HG03139 (cell line): ENCODE measurements around the gene KLF1.
"Not testable (repeated sequence)": the region's sequence is repeated elsewhere in the genome, so short reads cannot be mapped to it uniquely, and the experiment has no call there.

Experiments used
- ATAC-seq: cut with Tn5 transposase; IDR thresholded peaks from one replicate; pipeline ENCODE4 v1.9.1; 2021; ENCODE audit not compliant: unreplicated experiment

The KLF1 gene

DNA sequence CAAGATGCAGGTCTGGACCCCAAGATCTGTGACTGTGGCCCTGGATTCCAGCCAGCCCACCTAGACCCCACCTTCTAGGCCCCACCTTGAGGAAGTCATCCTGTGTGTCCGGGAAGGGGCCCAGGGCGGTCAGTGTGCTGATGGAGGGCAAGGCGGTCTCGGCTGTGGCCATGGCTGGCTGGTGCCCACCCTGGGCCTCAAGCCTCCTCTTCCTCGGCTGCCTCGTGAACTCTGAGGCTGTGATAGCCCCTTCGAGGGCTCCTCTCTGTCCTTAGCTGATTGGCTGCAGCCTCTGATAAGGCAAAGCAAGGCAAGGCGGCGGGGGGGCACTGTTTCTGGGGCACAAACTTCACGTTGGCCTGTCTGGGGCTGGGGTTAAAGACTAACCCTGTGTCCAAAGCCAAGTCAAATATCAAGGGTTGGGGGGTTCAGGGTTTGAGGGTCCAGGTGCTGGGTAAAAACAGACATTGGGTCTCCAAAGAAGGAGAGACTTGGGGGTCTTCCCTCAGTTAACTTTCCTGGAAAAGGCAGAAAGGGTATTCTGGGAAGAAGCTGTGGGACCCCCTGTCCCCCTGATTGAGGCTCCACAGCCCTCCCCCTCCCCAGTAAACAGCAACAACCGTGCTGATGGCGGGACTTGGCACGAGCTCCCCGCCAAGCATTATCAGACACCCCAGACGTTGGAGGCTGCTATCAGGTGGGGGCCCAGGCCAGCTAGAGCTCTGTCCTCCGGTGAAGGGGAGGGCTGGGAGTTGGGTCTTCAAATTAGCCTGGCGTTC, at the start of gene KLF1:
KLF1 (minus strand) TSS at position 233 of the 779 bp plus-strand sequence; CDS start at position 172, 61 bp downstream.
- ATAC-seq = no peak

DNA sequence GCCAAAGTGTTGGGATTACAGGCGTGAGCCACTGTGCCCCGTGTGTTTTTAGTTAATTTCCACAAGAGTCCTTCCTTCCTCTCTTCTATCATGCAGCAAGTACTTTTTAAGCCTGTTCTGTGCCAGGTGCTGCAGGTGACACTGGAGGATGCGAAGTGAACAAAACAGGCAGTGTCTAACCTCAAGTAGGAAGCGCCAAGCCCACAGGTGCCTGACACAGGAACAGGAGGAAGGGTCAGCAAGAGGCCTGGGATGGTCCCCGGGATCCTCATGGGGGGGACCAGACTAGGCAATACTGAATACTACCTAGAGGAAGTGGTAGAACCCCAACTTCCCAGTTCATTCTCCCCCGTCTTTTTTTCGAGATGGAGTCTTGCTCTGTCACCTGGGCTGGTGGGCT, 49.6 kb upstream of the KLF1 start:
- ATAC-seq = no peak

DNA sequence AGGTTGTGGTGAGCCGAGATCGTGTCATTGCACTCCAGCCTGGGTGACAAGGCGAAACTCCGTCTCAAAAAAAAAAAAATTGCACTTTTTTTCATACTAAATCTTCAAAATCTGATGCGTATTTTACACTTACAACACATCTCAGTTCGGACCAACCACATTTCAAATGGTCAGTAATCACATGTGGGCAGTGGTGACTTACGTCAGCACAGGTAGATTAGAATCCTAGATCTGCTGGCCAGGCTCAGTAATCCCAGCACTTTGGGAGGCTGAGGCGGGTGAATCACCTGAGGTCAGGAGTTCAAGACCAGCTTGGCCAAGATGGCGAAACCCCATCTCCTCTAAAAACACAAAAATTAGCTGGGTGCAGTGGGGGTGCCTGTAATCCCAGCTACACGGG, 48.1 kb upstream of the KLF1 start:
- no peak for ATAC-seq

DNA sequence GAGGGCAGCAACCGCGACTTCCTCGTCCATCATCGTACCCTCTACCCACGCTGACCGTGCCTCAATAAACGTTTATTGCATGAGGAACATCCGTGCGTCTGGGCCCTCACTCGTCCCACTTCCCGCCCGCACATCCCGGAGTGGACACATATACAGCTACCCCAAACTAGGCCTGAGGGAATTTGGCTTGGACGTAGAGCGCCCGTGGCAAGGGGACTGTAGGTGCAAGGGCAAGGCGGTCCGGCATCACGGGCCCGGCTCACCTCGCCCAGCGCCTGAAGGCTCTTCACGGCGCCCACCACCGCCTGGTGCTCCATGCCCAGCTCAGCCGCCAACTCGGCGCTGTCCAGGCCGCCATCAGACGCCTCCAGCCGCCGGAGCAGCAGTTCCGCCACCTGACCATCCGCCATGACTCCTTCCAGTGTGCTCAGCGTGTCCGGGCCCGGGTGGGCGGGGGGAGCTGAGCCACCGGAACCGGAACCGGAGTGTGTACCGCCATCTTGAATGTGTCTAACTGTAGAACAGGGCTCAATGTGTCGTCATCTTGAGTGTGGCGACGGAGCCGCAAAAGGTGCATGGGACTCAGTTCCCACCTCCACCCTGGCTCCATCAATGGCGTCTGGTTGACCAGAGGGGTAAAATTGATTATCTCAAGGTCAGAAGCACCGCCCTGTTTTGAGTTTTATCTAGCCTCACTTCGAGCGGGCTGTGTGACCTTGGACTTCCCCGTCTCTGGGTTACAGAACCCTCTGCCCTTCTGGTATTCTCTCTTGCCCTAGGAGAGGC, 46.5 kb upstream of the KLF1 start, which contains the start of gene FARSA:
FARSA (minus strand) TSS at position 425 of the 786 bp plus-strand sequence; CDS start at position 410, 15 bp downstream.
- no peak for ATAC-seq

DNA sequence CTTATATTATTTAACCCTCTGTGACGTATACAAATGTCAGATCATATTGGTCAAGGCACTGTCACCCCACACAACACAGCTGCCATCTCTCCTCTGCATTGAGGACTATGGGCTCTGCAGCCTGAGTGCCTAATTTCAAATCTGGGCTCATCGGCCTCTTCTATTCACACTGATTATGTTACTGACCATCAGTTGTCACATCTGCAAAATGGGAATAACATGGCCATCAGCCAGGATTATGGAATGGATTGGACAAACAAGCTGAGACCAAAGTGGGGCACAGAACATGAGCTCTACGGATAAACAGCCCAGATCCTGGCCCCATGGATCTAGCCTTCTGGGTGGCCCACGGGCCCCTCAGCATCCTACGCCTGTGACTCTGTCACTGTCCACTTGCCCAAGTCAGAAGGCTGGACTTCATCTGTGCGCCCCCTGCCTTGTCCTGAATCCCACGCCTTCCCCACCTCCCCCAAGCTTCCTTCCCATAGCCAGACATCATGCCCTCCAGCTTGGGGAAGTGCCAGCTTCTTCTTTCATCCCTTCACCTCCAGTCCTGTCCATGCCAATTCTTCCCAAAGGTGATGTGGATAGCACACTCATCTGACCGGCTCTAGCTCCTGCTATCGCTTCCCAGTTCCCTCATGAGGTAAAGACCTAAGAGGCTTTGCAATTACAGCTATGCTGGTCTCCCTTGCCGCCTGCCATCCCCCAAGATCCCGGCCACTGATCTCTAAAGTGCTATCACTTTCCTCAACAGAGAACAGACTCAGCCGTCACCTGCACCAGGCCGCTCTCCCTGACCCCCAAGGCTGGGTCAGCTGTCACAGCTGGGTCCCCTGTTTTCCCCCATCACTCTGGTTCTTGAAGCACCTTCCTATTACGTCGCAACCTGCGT, 45.6 kb upstream of the KLF1 start:
- no peak for ATAC-seq

DNA sequence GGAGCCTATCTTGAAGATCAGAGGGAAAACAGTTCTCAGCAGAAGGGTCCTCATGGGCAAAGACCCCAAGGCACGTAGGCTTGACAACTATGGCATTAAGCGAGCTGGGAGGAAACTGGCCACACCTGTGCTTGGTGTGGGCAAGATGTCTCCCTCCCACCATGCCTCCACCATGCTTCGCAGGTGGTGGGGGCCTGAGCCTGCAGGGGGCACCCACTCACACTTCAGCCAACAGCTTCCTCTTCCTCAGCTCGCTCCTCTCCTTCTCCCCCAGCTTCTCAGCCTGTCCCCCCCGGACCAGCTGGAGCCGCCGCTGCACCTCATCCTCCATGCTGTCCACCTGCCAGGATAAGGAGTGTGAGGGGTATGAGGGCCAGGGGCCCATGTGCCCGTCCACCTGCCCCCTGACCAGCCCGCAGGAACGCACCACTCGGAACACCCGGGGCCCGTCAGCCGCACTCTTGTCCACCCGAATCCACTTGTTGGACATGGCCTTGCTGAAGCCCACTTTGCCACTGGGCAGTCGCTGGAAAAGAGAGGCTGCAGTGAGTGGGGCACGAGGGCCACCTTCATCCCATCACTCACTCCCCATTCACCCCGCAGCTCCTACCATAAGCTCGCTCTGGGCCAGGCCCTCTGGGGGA, 43.1 kb upstream of the KLF1 start:
- no peak for ATAC-seq

DNA sequence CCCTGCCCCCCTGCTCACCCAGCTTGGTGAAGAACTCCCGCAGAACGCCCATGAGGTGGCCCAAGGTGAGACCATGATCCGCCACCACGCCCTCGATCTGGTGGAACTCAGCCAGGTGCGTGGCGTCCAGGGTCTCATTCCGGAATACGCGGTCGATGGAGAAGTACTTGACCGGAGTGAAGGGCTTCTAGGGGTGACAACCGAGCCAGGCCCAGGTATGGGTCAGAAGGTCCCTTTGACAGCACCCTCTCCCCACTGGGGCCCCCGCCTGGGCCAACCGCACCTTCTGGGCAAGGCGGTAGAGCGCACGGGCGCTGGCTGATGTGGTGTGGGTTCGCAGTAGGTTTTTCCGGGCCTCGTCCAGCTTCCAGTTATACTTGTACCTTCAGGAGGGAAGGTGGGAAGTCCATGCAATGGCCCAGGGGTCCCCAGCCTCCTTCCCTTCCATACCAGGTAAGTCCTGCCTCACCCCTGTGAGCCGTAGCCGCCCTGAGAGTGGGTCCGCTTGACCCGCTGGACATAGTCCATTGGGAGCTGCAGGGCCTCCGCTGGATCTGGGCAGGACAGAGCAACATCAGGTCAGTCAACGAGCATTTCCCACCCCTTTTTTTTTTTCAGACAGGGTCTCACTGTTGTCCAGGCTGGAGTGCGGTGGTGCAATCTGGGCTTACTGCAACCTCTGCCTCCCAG, 37.8 kb upstream of the KLF1 start:
- no peak for ATAC-seq

DNA sequence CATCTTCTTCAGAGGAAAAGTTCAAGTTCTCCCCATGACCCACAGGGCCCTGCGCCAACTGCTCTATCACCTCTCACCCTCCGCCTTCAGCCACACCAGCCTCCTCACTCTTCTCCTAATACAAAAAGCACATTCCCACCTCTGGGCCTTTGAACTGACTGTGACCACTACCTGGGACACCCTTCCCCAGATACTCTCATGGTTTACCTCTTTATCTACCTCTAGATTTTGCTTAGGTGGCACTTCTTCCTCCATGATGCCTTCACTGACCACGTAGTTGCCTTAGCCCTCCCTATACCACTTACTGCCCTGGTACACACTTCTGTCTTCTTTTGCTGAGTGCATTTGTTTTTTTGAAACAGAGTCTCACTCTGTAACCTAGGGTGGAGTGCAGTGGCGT, 36.0 kb upstream of the KLF1 start:
- ATAC-seq = no peak

DNA sequence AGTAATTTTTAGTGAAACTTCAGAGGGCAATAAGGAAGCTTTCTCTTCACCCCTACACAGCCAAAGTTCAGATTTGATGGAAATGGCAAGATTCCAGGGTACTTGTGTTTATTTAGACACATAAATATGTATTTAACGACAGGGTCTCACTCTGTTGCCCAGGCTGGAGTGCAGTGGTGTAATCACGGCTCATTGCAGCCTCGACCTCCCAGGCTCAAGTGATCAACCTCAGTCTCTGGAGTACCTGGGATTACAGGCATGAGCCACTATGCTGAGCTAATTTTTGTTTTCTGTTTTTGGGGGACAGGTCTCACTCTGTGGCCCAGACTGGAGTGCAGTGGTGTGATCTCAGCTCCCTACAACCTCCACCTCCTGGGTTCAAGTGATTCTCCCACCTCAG, 34.0 kb upstream of the KLF1 start:
- no peak for ATAC-seq

DNA sequence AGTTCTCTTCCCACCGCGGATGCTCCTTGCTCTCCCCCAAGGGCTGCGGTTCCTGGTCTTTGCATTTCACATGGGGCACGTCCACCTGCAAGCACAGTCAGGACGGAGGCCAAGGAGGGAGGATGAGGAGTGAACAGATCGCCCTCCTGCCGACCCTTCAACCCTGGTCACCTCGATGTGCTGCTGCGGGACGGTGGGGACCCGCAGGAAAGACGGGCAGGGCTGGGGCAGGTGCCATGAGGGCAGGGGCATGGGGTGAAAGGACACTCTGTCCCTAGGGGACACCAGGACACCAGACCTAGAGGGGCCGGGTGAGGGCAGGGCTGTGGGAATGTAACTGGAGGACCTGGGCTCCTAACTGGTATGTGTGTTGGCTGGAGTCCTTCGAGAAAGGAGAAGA, 31.3 kb upstream of the KLF1 start:
- ATAC-seq = no peak

DNA sequence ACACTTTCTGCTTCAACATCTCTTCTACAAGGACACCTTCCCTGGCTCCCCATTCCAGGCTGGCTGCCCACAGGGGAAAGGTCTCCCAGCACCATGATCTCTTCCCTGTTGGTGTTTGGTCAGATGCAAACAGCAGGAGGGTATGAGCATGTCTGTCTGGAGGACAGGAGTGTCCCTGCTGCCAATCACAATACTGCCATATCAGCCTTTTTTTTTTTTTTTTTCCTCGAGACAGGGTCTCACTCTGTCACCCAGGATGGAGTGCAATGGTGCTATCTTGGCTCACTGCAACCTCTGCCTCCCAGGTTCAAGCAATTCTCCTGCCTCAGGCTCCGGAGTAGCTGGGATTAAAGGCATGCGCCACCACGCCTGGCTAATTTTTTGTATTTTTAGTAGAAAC, 28.9 kb upstream of the KLF1 start:
- not testable (repeated sequence) for ATAC-seq

DNA sequence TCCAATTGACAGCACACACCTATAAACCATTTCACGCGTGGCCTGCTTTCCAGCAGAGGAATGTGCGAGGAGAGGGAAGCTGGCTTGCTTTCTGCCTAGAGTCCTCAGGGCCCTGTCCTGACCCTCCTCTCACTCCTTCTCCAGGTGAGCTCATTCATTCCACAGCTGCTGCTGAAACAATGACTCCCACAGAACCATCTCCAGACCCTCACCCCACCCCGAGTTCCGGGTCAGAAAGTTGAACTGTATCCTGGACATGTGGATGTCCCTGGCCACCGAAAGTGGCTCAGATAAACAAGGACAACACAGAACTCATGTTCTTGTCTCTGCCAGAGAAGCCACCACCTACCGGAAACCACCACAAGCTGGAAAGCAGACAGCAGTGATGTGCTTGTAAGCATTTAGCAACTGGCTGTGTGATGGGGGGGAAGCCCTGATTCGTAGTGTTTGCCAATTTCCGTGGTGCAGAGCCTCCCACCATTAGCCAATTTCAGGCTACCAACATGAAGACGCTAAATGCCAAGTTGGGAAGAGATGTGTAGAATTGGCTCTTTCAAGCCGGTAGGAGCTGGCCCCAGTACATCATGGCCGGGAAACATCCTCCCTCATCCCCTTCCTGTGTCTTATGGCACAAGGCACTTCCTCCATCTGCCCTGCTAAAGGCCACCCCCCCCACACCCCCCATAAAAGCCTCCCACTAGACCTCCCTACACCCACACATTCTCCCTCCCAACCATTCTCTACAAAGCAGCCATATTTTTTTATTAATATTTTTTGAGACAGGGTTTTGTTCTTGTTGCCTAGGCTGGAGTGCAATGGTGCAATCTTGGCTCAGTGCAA, 27.1 kb upstream of the KLF1 start:
- ATAC-seq = no peak

DNA sequence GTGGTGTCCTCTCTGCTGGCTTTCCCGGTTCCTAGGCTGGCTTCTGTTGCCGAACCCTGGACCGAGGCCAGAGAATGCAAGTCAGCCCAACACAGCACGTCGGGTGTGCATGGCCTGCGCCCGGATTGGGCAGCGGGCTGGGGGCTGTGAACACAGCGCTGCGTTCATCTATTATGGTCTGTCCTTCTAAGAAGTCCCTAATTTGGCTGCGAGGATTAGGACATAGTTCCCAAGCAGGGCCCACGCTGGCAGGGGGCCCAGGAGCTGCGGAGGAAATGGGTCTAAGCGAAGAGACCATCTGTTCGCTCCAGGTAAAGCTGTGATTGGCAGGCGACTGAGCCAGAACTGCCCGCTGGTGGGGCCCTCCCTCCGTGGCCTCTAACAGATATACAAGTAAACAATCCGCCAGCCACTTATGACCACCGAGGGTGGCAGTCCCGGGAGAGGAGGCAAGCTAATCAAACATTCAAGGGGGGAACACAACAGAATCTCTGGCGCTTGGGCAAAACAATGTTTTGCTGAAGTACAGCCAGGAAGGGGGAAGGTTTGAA, 26.1 kb upstream of the KLF1 start:
- ATAC-seq = no peak

DNA sequence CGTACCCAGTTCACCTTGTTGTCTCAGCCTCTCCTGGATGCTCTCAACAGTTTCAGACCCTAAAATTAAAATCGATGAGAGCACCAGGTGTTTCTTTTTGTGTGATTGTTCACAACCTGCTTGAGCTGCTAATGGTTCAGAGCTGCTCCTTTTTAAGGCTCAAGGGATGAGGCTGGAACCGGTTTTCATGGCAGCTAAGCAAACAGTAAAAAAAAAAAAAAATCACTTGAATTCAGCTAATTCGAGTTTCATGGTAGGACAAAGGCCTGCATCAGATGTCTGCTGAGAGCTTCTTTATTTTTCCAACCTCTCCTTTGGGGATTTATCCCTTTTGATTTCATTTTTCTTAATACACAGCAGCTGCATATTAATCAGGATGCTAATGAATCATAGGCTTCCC, 25.6 kb upstream of the KLF1 start:
- ATAC-seq = no peak

DNA sequence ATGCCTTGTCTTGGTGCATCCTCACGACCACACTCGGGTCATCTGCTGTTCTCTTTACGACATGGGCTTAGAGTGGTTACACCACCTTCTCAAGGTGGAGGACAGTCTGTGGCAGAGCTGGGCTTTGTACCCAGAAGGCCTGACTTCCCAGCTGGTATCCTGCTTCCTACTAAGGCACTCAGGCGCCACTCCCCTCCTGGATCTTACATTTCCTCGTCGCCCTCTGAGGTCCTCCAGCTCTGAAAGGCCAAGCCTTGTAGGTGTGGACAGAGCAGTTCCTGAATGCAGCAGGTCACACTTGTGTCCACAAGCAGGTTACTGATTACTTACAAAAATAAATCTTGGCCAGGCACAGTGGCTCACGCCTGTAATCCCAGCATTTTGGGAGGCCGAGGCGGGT, 20.2 kb upstream of the KLF1 start:
- ATAC-seq = no peak

DNA sequence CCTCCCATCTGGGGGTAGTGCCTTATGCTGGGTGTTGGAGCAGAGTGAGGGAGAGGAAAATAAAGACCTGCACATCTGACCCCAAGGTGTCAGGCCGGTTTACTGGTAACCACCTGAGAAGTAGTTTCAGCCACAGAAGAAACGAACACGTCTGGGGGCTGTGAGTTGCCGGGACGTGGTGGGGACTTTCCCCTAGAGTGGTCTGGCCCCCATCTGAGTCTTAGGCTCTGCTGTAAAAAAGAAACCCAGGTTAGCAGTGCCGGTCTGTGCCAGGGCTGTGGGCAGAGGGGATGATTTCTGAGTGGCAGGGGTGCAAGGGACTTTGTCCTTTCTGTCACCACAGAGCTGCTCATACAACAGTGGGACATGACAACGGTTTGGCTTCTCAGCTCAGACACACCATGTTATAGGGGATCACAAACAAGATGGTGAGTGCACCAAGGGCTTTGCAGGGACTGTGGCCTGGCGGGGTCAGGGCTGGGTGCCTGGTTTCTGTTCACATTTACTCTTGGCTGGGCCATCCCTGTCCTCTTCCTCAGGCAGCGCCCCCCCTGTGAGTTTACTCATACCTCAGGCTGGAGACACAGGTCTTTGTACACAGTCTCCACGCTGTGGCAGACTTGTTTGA, 13.0 kb upstream of the KLF1 start:
- ATAC-seq = peak; percentile 62

DNA sequence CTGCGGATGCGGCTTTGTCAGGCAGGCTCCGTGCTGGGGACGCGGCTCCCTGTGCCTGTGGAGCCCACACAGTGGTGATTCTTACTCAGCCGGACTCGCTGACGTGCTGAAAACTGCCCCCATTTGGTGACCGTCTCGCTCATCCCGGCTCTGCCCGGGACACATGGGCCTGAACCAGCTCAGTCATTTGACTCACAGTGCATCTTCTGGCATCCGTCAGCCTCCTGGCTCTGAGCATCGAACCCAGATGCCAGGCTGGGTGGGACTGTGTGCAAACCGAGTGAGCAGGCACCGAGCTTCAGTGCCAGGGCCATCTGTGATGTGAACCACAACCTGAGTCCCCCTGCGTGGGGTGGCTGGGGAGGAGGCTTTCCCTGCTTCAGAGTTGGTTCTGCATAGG, 9.5 kb upstream of the KLF1 start:
- no peak for ATAC-seq

DNA sequence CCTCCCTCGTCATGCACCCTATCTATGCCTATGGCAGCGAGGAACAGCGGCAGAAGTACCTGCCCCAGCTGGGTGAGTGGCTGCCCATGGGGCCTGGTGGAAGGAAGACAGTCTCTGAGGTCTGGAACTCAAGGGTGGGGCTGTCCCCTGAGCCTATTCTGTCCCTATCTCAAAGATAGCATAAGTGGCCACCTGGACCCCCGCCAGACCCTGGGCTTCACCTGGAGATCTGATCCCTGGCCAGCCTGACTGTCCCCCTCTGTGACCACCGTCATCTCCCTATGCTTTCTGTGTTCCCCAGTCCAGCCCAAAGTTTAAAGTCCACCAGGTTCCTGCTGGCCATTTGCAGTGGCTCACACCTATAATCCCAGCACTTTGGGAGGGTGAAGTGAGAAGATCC, 6.6 kb upstream of the KLF1 start:
- no peak for ATAC-seq
